HG03175 (cell line): ENCODE results near the gene COL18A1.

Experiments used
- ATAC-seq: cut with Tn5 transposase; IDR thresholded peaks from one replicate; pipeline ENCODE4 v1.9.1; 2021; ENCODE audit warnings: mild to moderate bottlenecking, moderate library complexity; ENCODE audit not compliant: unreplicated experiment

The COL18A1 gene

GRCh38 chr21:45396620-45396995, 8.4 kb upstream of the COL18A1 start:
- no peak for ATAC-seq

GRCh38 chr21:45397381-45397780, 7.6 kb upstream of the COL18A1 start:
- ATAC-seq: no peak

- no peak for ATAC-seq
These were observed 3.9 kb upstream of the COL18A1 start for GRCh38 chr21:45401054-45401518.

GRCh38 chr21:45401916-45402900, 2.8 kb upstream of the COL18A1 start:
- no peak for ATAC-seq

GRCh38 chr21:45403133-45403824, 1.7 kb upstream of the COL18A1 start:
- no peak for ATAC-seq

- ATAC-seq: no peak
These were observed 888 bp upstream of the COL18A1 start for GRCh38 chr21:45403825-45404729.

GRCh38 chr21:45405271-45405818, 380 bp downstream of the COL18A1 start:
- ATAC-seq: no peak

- no peak for ATAC-seq
These were observed 1.1 kb downstream of the COL18A1 start for GRCh38 chr21:45405819-45406762.

GRCh38 chr21:45406801-45407628, 2.0 kb downstream of the COL18A1 start:
- no peak for ATAC-seq

GRCh38 chr21:45407629-45408247, 2.8 kb downstream of the COL18A1 start:
- no peak for ATAC-seq

GRCh38 chr21:45408271-45408791, 3.4 kb downstream of the COL18A1 start:
- no peak for ATAC-seq

- no peak for ATAC-seq
These were observed 3.9 kb downstream of the COL18A1 start for GRCh38 chr21:45408801-45409261.

- ATAC-seq: no peak
These were observed 4.6 kb downstream of the COL18A1 start for GRCh38 chr21:45409466-45410150.

GRCh38 chr21:45410151-45410864, 5.3 kb downstream of the COL18A1 start:
- ATAC-seq: no peak

- ATAC-seq: no peak
These were observed 6.2 kb downstream of the COL18A1 start for GRCh38 chr21:45410865-45411809.
